Measurements from ENCODE around the gene ANKS6. TPM values are rescaled to one million over a fixed set of nuclear protein-coding genes. Genes with fewer than 3 reads are reported as not detected.
A peak's percentile ranks its signal among the peaks of the same experiment; 100 is the strongest.

Gene ANKS6
- total RNA-seq, 1 experiment from 2014 or later: 39.2 TPM

DNA sequence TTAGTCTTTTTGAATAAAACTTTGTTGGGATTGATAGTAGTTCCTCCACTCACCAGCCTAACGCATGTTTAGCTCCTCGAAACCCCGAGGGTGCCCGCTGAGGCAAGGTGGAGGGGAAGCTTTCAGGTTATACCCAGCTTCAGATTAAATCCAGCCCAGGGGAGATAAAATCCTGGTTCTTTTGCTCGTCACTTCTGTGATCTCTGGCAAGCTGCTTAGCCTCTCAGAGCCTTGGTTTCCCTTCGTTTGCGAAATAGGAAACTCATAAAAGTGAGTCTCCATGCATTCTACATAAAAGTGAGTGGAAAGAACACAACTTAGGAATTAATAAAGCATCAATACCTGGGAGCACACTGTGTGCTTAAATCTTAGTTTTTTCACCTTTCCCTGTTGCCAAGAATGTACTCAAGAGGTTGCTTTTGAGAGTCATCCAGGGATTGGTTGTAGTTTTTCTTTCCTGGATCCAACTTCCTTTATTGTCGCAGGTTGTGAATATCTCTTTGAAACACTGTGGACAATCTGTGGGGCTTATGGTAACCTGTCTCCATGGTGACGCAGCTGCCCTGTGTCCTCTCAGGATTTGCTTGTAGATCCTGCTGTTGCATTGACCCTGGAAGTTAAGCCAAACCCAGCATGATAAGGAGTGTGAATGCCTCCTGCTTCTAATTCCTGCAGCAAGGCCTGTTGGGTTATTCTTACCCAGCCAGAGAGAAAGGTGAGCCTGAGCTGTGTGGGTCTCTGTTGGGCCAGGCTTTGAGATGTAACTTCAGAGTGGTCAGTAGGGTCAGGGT lies 13.2 kb upstream of the ANKS6 start:
- Histone ChIP-seq H3K36me3 (ENCODE audit: control insufficient read depth in 1 of 2, insufficient read depth in 2 of 2, low read length in 2 of 2) (no peaks in the 10 kb centered on the region), H3K79me2 (ENCODE audit: insufficient read depth, low read length) (peaks cover 11% of the 10 kb centered on the region; the same call in 1 of the 2 replicates), H3K9ac (ENCODE audit: low read length) (peak overlapping the region; percentile 80), H3K4me1 (ENCODE audit: control insufficient read depth in 1 of 2, insufficient read depth in 2 of 2, low read length in 2 of 2) (peaks cover 31 to 51% of the 10 kb centered on the region in 2 experiments), H3K4me2 (ENCODE audit: low read length) (peak overlapping the region; percentile 97), H3K9me2 (ENCODE audit: insufficient read depth) (no peaks in the 10 kb centered on the region), H4K20me1 (ENCODE audit: insufficient read depth) (no peaks in the 10 kb centered on the region), H2AFZ (ENCODE audit: low read depth, low read length, poor library complexity, severe bottlenecking) (no peak overlapping the region), H3K9me3 (ENCODE audit: control insufficient read depth in 1 of 2, insufficient read depth in 1 of 2, low read depth in 1 of 2, low read length in 2 of 2) (no peaks in the 10 kb centered on the region), H3K27me3 (ENCODE audit: insufficient read depth, low read length) (no peaks in the 10 kb centered on the region), H3K27ac (ENCODE audit: low read depth, low read length) (peak overlapping the region; percentile 66), H3K4me3 (replicated peaks in 1 of 2; ENCODE audit: low read depth in 1 of 2, low read length in 2 of 2) (peak overlapping the region; percentile 68 to 79)
- RAD21 ChIA-PET (ENCODE audit: low non-redundant PET in 1 of 2, low total read pairs in 2 of 2, uncharacterized antibody in 2 of 2, unreplicated experiment in 2 of 2): interaction anchor here in 1 of 2 experiments (1.0 kb wide), 1 partner anchor 43 kb away, joined by 3 read pairs; no protein-coding TSS in a partner anchor
- DNase-seq (ENCODE audit: low read depth, low spot score): no peak
- no peak for TF ChIP-seq SP1 (IDR thresholded peaks at IDR 0.05; ENCODE audit: low read depth)
- no peak for TF ChIP-seq FOSL1 (IDR thresholded peaks at IDR 0.05; ENCODE audit: low read depth)
- TF ChIP-seq ELF1 (IDR thresholded peaks at IDR 0.05; ENCODE audit: borderline replicate concordance, low read depth): no peak
- no peak for TF ChIP-seq POLR2AphosphoS5 (IDR thresholded peaks at IDR 0.05; ENCODE audit: low read depth, low read length)
- no peak for TF ChIP-seq POLR2A (IDR thresholded peaks at IDR 0.05; ENCODE audit: borderline replicate concordance, extremely low read depth, insufficient read depth, insufficient read length)
- TF ChIP-seq, protein P1, sequence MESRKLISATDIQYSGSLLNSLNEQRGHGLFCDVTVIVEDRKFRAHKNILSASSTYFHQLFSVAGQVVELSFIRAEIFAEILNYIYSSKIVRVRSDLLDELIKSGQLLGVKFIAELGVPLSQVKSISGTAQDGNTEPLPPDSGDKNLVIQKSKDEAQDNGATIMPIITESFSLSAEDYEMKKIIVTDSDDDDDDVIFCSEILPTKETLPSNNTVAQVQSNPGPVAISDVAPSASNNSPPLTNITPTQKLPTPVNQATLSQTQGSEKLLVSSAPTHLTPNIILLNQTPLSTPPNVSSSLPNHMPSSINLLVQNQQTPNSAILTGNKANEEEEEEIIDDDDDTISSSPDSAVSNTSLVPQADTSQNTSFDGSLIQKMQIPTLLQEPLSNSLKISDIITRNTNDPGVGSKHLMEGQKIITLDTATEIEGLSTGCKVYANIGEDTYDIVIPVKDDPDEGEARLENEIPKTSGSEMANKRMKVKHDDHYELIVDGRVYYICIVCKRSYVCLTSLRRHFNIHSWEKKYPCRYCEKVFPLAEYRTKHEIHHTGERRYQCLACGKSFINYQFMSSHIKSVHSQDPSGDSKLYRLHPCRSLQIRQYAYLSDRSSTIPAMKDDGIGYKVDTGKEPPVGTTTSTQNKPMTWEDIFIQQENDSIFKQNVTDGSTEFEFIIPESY (IDR thresholded peaks at IDR 0.05; ENCODE audit: extremely low read depth, insufficient replicate concordance, low read length): no peak
- TF ChIP-seq, protein P2, sequence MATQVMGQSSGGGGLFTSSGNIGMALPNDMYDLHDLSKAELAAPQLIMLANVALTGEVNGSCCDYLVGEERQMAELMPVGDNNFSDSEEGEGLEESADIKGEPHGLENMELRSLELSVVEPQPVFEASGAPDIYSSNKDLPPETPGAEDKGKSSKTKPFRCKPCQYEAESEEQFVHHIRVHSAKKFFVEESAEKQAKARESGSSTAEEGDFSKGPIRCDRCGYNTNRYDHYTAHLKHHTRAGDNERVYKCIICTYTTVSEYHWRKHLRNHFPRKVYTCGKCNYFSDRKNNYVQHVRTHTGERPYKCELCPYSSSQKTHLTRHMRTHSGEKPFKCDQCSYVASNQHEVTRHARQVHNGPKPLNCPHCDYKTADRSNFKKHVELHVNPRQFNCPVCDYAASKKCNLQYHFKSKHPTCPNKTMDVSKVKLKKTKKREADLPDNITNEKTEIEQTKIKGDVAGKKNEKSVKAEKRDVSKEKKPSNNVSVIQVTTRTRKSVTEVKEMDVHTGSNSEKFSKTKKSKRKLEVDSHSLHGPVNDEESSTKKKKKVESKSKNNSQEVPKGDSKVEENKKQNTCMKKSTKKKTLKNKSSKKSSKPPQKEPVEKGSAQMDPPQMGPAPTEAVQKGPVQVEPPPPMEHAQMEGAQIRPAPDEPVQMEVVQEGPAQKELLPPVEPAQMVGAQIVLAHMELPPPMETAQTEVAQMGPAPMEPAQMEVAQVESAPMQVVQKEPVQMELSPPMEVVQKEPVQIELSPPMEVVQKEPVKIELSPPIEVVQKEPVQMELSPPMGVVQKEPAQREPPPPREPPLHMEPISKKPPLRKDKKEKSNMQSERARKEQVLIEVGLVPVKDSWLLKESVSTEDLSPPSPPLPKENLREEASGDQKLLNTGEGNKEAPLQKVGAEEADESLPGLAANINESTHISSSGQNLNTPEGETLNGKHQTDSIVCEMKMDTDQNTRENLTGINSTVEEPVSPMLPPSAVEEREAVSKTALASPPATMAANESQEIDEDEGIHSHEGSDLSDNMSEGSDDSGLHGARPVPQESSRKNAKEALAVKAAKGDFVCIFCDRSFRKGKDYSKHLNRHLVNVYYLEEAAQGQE (IDR thresholded peaks at IDR 0.05; ENCODE audit: low read depth): no peak
- no peak for TF ChIP-seq TCF7L2 (IDR thresholded peaks at IDR 0.05; ENCODE audit: borderline replicate concordance, extremely low read depth, insufficient read depth, insufficient read length)
- TF ChIP-seq SIN3A (IDR thresholded peaks at IDR 0.05; ENCODE audit: low read depth): no peak
- no peak for TF ChIP-seq EZH2 (IDR thresholded peaks at IDR 0.05)
- TF ChIP-seq YY1 (IDR thresholded peaks at IDR 0.05; ENCODE audit: extremely low read depth, insufficient replicate concordance, low read depth, low read length): no peak
- no peak for TF ChIP-seq JUND (IDR thresholded peaks at IDR 0.05)
- no peak for TF ChIP-seq CBX3 (IDR thresholded peaks at IDR 0.05; ENCODE audit: low read depth)
- TF ChIP-seq SRF (IDR thresholded peaks at IDR 0.05; ENCODE audit: low read depth): no peak
- TF ChIP-seq EGR1 (IDR thresholded peaks at IDR 0.05; ENCODE audit: low read depth): no peak
- no peak for TF ChIP-seq RAD21 (IDR thresholded peaks at IDR 0.05; ENCODE audit: low read depth)
- no peak for TF ChIP-seq EZH2phosphoT487 (IDR thresholded peaks at IDR 0.05; ENCODE audit: borderline replicate concordance)
- POLR2A ChIA-PET: no interaction called here
- intact Hi-C loops (cut with micrococcal nuclease): no loop called here
- CTCF ChIA-PET: interaction anchor here (1.0 kb wide), 2 partner anchors 33 to 39 kb away, joined by 3 read pairs; no protein-coding TSS in a partner anchor
- BruUV-seq (replicated peaks): TSS peak; percentile 35
- no peak for ATAC-seq

Measured in HCT116 (cell line).